HL-60 (cell line): ENCODE results near the gene OVCA2.

Experiments
- DNase-seq, 2 experiments: peaks; one replicate each; pipeline ENCODE4 v3.0.0-alpha.2; 2010 to 2020; ENCODE audit warnings: low read depth in 1 of 2, low spot score in 1 of 2
- H3K27ac ChIP-seq: fragments of 250-450 bp; sonication (Bioruptor Pico); replicated peaks from 2 replicates; pipeline ENCODE4 v1.5.1; 2020; ENCODE audit warnings: mild to moderate bottlenecking, moderate library complexity
- H3K27me3 ChIP-seq: fragments of 250-450 bp; sonication (Bioruptor Pico); 2 replicates; pipeline ENCODE4 v1.5.1; 2021; ENCODE audit warnings: mild to moderate bottlenecking, moderate library complexity; ENCODE audit not compliant: insufficient read depth, poor library complexity, severe bottlenecking
- H3K4me3 ChIP-seq: replicated peaks from 2 replicates; pipeline ENCODE4 v1.5.1; 2011; ENCODE audit warnings: mild to moderate bottlenecking, control low read depth, low read length; ENCODE audit not compliant: insufficient read depth
- GABPA ChIP-seq: IDR thresholded peaks from 2 replicates; pipeline ENCODE4 v1.6.1; 2012; ENCODE audit warnings: low read depth
- POLR2AphosphoS5 ChIP-seq: IDR thresholded peaks from 2 replicates; pipeline ENCODE4 v1.6.1; 2012; ENCODE audit warnings: low read depth
- SPI1 ChIP-seq: IDR thresholded peaks from 2 replicates; pipeline ENCODE4 v1.6.1; 2012; ENCODE audit warnings: low read depth, mild to moderate bottlenecking, borderline replicate concordance
- TF ChIP-seq, protein P1 (sequence below): IDR thresholded peaks from 2 replicates; pipeline ENCODE4 v1.6.1; 2012; ENCODE audit warnings: low read depth; ENCODE audit not compliant: insufficient replicate concordance
- TF ChIP-seq, protein P2 (sequence below): IDR thresholded peaks from one replicate; pipeline ENCODE4 v1.5.1; 2011; ENCODE audit warnings: low read length, control low read depth, inconsistent platforms; ENCODE audit not compliant: insufficient read depth

Gene OVCA2

DNA sequence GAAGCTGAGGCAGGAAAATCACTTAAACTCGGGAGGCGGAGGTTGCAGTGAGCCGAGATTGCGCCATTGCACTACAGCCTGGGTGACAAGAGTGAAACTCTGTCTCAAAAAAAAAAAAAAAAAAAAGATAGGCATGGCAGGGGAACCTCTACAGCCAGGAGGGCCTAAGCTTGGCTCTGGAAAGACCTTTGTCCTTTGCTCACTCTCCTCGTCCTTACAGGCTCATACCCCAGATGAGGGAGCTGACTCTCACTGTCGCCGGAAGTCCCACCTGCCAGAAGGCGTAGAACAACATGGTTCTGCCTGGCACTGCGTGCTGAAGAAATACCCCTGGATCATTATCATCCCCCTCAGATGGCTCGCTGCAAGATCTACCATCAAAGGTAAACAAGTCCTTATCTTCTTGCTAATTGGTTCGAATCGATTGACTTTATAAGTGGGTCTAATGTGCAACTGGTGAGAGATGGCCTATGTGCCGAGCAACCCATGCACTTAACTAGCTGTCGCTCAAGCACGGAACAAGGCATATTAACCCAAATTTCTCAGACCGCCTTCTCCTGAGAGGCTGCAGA lies 46.4 kb upstream of the OVCA2 start:
- H3K27ac ChIP-seq, result no peak overlapping the region

DNA sequence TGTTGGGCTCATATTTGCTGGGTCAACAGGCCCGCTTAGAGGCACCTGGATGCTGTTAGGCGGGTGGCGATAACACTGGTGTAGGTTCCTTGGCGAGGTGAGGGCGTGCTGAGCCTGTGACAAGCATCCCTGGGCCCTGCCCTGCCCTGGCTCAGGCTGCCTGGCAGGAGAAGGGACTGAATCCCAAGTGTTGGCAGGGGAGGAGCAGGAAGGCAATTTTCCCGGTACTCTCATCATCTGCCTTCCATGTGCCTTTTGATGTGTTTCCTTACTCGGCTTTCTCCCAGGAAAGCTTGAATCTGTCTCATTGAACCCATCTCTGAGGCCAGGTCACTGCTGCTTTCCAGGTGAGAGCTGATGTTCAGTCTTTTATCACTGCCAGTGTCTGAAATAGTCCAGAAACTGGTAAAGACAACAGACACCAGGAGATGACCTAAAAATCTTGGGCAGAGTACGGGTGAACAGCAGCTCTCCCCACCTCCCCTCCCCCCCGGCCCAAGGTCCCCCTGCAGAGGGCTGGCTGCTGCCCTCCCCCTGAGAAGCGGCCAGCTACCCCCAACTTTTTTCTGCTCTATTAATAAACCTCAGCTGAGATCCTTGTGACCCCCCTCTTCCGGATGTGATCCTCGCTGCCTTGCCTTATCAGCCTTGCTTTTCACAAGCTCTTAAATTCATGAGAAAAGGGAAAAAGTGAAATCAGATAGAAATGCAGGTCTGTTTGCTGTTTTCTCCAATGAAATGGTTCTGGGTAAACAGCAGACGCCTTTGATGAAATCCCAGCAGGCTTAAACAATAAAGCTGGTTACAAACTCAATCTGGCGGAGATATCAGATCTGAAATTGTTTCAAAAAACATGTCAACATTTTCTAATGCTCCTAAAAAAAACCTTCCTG lies 45.7 kb upstream of the OVCA2 start:
- Histone ChIP-seq H3K27me3 (no peaks in the 10 kb centered on the region), H3K4me3 (no peak overlapping the region), H3K27ac (no peak overlapping the region)
- TF ChIP-seq, protein P1, sequence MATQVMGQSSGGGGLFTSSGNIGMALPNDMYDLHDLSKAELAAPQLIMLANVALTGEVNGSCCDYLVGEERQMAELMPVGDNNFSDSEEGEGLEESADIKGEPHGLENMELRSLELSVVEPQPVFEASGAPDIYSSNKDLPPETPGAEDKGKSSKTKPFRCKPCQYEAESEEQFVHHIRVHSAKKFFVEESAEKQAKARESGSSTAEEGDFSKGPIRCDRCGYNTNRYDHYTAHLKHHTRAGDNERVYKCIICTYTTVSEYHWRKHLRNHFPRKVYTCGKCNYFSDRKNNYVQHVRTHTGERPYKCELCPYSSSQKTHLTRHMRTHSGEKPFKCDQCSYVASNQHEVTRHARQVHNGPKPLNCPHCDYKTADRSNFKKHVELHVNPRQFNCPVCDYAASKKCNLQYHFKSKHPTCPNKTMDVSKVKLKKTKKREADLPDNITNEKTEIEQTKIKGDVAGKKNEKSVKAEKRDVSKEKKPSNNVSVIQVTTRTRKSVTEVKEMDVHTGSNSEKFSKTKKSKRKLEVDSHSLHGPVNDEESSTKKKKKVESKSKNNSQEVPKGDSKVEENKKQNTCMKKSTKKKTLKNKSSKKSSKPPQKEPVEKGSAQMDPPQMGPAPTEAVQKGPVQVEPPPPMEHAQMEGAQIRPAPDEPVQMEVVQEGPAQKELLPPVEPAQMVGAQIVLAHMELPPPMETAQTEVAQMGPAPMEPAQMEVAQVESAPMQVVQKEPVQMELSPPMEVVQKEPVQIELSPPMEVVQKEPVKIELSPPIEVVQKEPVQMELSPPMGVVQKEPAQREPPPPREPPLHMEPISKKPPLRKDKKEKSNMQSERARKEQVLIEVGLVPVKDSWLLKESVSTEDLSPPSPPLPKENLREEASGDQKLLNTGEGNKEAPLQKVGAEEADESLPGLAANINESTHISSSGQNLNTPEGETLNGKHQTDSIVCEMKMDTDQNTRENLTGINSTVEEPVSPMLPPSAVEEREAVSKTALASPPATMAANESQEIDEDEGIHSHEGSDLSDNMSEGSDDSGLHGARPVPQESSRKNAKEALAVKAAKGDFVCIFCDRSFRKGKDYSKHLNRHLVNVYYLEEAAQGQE, result no peak
- TF ChIP-seq GABPA (no peak), POLR2AphosphoS5 (no peak), SPI1 (no peak)
- TF ChIP-seq, protein P2, sequence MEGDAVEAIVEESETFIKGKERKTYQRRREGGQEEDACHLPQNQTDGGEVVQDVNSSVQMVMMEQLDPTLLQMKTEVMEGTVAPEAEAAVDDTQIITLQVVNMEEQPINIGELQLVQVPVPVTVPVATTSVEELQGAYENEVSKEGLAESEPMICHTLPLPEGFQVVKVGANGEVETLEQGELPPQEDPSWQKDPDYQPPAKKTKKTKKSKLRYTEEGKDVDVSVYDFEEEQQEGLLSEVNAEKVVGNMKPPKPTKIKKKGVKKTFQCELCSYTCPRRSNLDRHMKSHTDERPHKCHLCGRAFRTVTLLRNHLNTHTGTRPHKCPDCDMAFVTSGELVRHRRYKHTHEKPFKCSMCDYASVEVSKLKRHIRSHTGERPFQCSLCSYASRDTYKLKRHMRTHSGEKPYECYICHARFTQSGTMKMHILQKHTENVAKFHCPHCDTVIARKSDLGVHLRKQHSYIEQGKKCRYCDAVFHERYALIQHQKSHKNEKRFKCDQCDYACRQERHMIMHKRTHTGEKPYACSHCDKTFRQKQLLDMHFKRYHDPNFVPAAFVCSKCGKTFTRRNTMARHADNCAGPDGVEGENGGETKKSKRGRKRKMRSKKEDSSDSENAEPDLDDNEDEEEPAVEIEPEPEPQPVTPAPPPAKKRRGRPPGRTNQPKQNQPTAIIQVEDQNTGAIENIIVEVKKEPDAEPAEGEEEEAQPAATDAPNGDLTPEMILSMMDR, result no peak
- no peak for DNase-seq

More for the DNA sequence above, 46.4 kb upstream of the OVCA2 start:
- TF ChIP-seq SPI1, result no peak
- no peak for TF ChIP-seq GABPA
- TF ChIP-seq, protein P1, result no peak
- no peak for DNase-seq
- no peaks in the 10 kb centered on the region for H3K27me3 ChIP-seq
- no peak overlapping the region for H3K4me3 ChIP-seq

DNA sequence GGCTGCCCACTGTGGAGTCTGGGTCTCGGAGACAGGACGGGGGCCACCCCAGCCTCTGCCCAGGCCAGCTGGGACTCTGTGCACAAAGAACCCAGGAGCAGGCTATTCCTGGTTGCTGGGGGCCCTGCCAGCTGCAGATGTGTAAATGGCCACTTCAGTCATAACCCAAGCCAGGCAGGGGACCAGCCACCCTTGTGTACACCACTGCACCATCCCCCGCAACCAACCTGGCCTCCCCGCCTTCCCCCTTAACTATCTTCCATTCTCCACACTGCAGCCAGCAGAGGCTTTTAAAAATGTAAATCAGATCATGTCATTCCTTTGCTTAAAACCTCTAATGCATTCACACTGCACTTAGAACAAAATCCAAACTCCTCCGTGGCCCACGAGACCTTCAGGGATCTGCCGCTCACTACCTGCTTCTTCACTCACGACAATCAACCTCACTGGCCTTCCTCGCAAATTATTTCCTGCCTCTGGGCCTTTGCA lies 45.0 kb upstream of the OVCA2 start:
- Histone ChIP-seq H3K27me3 (no peaks in the 10 kb centered on the region), H3K4me3 (no peak overlapping the region), H3K27ac (no peak overlapping the region)
- DNase-seq, result no peak
- TF ChIP-seq SPI1 (no peak), POLR2AphosphoS5 (no peak), GABPA (no peak)
- TF ChIP-seq, protein P1, result no peak
- TF ChIP-seq, protein P2, result no peak
